Testis (tissue), 3 donors: ENCODE results near the gene ATXN7L3. TPM values are rescaled to one million over a fixed set of nuclear protein-coding genes. Genes with fewer than 3 reads are reported as not detected.

Experiments
- DNase-seq: peaks from one replicate; pipeline ENCODE4 v3.0.0-alpha.2; 2019
- H3K27ac ChIP-seq, 2 donors: fragments of 200-600 bp; sonication (generic); one replicate each; pipeline ENCODE4 v1.5.1; 2019
- H3K27me3 ChIP-seq: fragments of 200-600 bp; sonication (generic); one replicate; pipeline ENCODE4 v1.5.1; 2019
- H3K36me3 ChIP-seq: fragments of 200-600 bp; sonication (generic); one replicate; pipeline ENCODE4 v1.5.1; 2017; ENCODE audit warnings: low read depth; ENCODE audit errors: missing control alignments
- H3K4me1 ChIP-seq: fragments of 200-600 bp; sonication (generic); one replicate; pipeline ENCODE4 v1.5.1; 2019
- H3K4me3 ChIP-seq, 2 donors: fragments of 200-600 bp; sonication (generic); one replicate each; pipeline ENCODE4 v1.5.1; 2017 to 2019
- H3K9me3 ChIP-seq: fragments of 200-600 bp; sonication (generic); one replicate; pipeline ENCODE4 v1.5.1; 2017
- CTCF ChIP-seq, 3 experiments: fragments of 450-650 bp in 2 of 3; fragments of 200-600 bp in 1 of 3; sonication (generic) in 1 of 3; IDR thresholded peaks; one replicate each; pipeline ENCODE4 v1.5.1; 2016 to 2019; ENCODE audit warnings: antibody characterized with exemption in 3 of 3, mild to moderate bottlenecking in 2 of 3, moderate library complexity in 1 of 3
- POLR2A ChIP-seq: fragments of 450-650 bp; IDR thresholded peaks from one replicate; pipeline ENCODE4 v1.6.1; 2017; ENCODE audit warnings: antibody characterized with exemption, mild to moderate bottlenecking, moderate library complexity
- WGBS, 2 donors: methylation state at CpG; one replicate each; pipeline ENCODE4 v1.1.5; 2018; 5-methylcytosine and 5-hydroxymethylcytosine counted together
- intact Hi-C: fragments of 100-400 bp; cut with DNase I; formaldehyde crosslinking; loops from one replicate; pipeline ENCODE4 v1.15.1; 2023; ENCODE audit warnings: low total_unique reads
- polyA plus RNA-seq: library from polyadenylated mRNA; stranded (reverse); fragments of 350-450 nt; fragmentation: Illumina TruSeq; extraction: RNeasy Lipid Tissue Mini Kit (QIAGEN cat#74804); gene quantifications from one replicate; pipeline ENCODE4 v1.2.3, GENCODE V29; 2014; ENCODE audit warnings: low read depth, low replicate concordance; ENCODE audit not compliant: insufficient read depth
- total RNA-seq, 2 donors: library from RNA; depleted of rRNA; stranded (reverse); fragments of >200 nt; gene quantifications; one replicate each; pipeline ENCODE4 v1.2.3, GENCODE V29; 2016

ATXN7L3 gene
- total and polyA plus RNA-seq, 3 donors from 2014 or later, result 76.5 to 101 (median 100) TPM

GRCh38 chr17:44164476-44164875 lies 35.2 kb downstream of the ATXN7L3 start:
- WGBS, 2 donors, result 89 to 96% methylated on average over 1 of the region's 1 CpG
- intact Hi-C loops, result no loop called here
- TF ChIP-seq CTCF (IDR thresholded peaks at IDR 0.05) (no peak), POLR2A (no peak)
- Histone ChIP-seq H3K4me3 (no peak overlapping the region), H3K27ac (no peak overlapping the region), H3K4me1 (peaks cover 3% of the 10 kb centered on the region), H3K27me3 (no peaks in the 10 kb centered on the region), H3K36me3 (no peaks in the 10 kb centered on the region), H3K9me3 (no peaks in the 10 kb centered on the region)
- no peak for DNase-seq

- no peak overlapping the region for H3K27ac ChIP-seq
- no peak for DNase-seq
- no peaks in the 10 kb centered on the region for H3K9me3 ChIP-seq
- H3K27me3 ChIP-seq, result no peaks in the 10 kb centered on the region
- no peak overlapping the region for H3K4me3 ChIP-seq
- no peaks in the 10 kb centered on the region for H3K36me3 ChIP-seq
- intact Hi-C loops, result no loop called here
- H3K4me1 ChIP-seq, result no peaks in the 10 kb centered on the region
- TF ChIP-seq POLR2A (no peak), CTCF (IDR thresholded peaks at IDR 0.05) (no peak)
- 82 to 89% methylated on average over 15 of the region's 15 CpGs for WGBS, 2 donors
Observed at GRCh38 chr17:44159519-44160210, 40.0 kb downstream of the ATXN7L3 start.

GRCh38 chr17:44155488-44155887 lies 44.2 kb downstream of the ATXN7L3 start:
- no peak for DNase-seq
- Histone ChIP-seq H3K9me3 (no peaks in the 10 kb centered on the region), H3K27me3 (no peaks in the 10 kb centered on the region), H3K4me1 (no peaks in the 10 kb centered on the region), H3K4me3 (no peak overlapping the region), H3K36me3 (no peaks in the 10 kb centered on the region), H3K27ac (no peak overlapping the region)
- WGBS, 2 donors, result 79 to 91% methylated on average over 1 to 2 of the region's 2 CpGs
- TF ChIP-seq CTCF (IDR thresholded peaks at IDR 0.05), result no peak
- no peak for TF ChIP-seq POLR2A
- intact Hi-C loops, result no loop called here

- WGBS, 2 donors, result 92 to 94% methylated on average over 2 to 4 of the region's 4 CpGs
- H3K4me3 ChIP-seq, result no peak overlapping the region
Observed at GRCh38 chr17:44152875-44153274, 46.8 kb downstream of the ATXN7L3 start.

More at GRCh38 chr17:44152875-44153274, 46.8 kb downstream of the ATXN7L3 start:
- no peaks in the 10 kb centered on the region for H3K27me3 ChIP-seq
- no peaks in the 10 kb centered on the region for H3K36me3 ChIP-seq
- no peak for DNase-seq
- no peak overlapping the region for H3K27ac ChIP-seq
- no peaks in the 10 kb centered on the region for H3K4me1 ChIP-seq
- no peak for TF ChIP-seq CTCF (IDR thresholded peaks at IDR 0.05)
- no peak for TF ChIP-seq POLR2A
- intact Hi-C loops, result no loop called here
- H3K9me3 ChIP-seq, result no peaks in the 10 kb centered on the region
